Breast epithelium (tissue), 4 donors: ENCODE data around the gene RNF225. TPM values are rescaled to one million over a fixed set of nuclear protein-coding genes. Genes with fewer than 3 reads are reported as not detected.

ENCODE experiments used
- DNase-seq, 2 donors: peaks; one replicate each; pipeline ENCODE4 v3.0.0-alpha.2; 2019; ENCODE audit warnings: low spot score in 2 of 2
- H3K27ac ChIP-seq, 2 donors: fragments of 200-600 bp; sonication (generic) in 1 of 2; one replicate each; pipeline ENCODE4 v1.5.1; 2016 to 2019; ENCODE audit warnings: mild to moderate bottlenecking in 1 of 2
- H3K27me3 ChIP-seq, 2 donors: fragments of 200-600 bp; sonication (generic) in 1 of 2; one replicate each; pipeline versions ENCODE4 v1.5.1 to v1.6.0; 2017 to 2019; ENCODE audit warnings: control low read depth in 1 of 2, mild to moderate bottlenecking in 1 of 2
- H3K36me3 ChIP-seq: fragments of 200-600 bp; one replicate; pipeline ENCODE4 v1.5.1; 2019
- H3K4me1 ChIP-seq, 2 donors: fragments of 200-600 bp; sonication (generic); one replicate each; pipeline ENCODE4 v1.5.1; 2016 to 2019; ENCODE audit warnings: control low read depth in 1 of 2
- H3K4me3 ChIP-seq, 3 donors: fragments of 200-600 bp; sonication (generic); 1 replicate in 2 of 3; 2 replicates in 1 of 3; pipeline ENCODE4 v1.5.1; 2016 to 2019; ENCODE audit warnings: mild to moderate bottlenecking in 3 of 3, moderate library complexity in 2 of 3
- H3K9me3 ChIP-seq, 2 donors: fragments of 200-600 bp; sonication (generic) in 1 of 2; one replicate each; pipeline ENCODE4 v1.5.1; 2016 to 2019; ENCODE audit warnings: control low read depth in 1 of 2
- CTCF ChIP-seq, 3 donors: fragments of 450-650 bp; IDR thresholded peaks; one replicate each; pipeline ENCODE4 v1.5.1; 2016 to 2017; ENCODE audit warnings: antibody characterized with exemption in 3 of 3, mild to moderate bottlenecking in 3 of 3, moderate library complexity in 3 of 3
- POLR2A ChIP-seq: fragments of 450-650 bp; IDR thresholded peaks from one replicate; pipeline ENCODE4 v1.6.1; 2016; ENCODE audit warnings: antibody characterized with exemption, mild to moderate bottlenecking, moderate library complexity
- POLR2AphosphoS5 ChIP-seq, 3 donors: sonication (generic); formaldehyde crosslinking; IDR thresholded peaks; one replicate each; pipeline ENCODE4 v1.6.1; 2017; ENCODE audit warnings: antibody characterized with exemption in 3 of 3
- intact Hi-C: fragments of 100-400 bp; cut with DNase I; formaldehyde crosslinking; loops from one replicate; pipeline ENCODE4 v1.15.1; 2023; ENCODE audit warnings: low total_unique reads
- total RNA-seq, 3 donors: library from RNA; depleted of rRNA; stranded (reverse); fragments of >200 nt; gene quantifications; one replicate each; pipeline ENCODE4 v1.1.0, GENCODE V29; 2016

RNF225 gene
- total RNA-seq, 3 donors from 2014 or later = 2.9 TPM; not detected in 2

DNA sequence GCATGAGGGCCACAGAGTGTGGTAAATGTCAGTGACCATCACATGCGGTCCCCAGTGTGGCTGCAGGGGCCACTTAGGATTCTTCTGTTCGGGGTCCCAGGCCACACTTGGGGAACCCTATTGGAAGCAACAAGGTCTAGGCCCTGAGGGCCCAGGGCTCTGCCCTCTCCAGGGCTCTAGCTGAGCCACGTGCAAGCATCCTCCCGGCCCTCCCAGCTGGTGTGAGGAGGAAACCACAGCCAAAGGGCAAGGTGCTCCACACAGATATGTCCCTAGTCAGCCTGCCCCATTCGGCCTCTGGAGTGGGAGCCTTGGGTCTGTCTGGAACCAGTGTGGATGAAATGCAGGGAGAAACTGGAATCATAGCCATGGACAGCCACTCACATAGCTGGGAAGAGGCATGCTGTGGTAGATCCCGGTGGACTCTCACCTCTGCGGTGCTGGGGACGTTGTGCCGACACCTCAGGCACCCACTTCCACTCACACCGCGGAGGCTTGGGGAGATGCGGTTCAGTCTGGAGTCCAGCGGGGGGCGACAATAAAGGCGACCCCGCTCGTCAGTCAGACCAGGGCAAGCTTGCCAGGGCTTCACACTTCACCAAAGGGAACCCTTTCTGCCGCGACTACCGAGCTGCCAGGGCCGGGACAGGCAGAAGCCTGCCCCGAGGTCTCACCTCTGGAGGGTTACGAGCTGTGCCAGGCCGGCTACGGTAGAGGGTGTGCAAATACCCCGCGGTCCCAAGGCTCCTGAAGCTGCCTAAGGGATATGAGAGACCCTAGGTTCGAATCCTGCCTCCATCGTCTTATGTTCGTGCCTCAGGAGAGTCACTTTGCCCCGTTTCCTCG, 28.6 kb upstream of the RNF225 start:
- no peaks in the 10 kb centered on the region for H3K36me3 ChIP-seq
- no peak overlapping the region for H3K27ac ChIP-seq
- no peaks in the 10 kb centered on the region for H3K9me3 ChIP-seq
- no peaks in the 10 kb centered on the region for H3K4me1 ChIP-seq
- TF ChIP-seq POLR2AphosphoS5 (IDR thresholded peaks at IDR 0.05) (no peak), POLR2A (no peak), CTCF (IDR thresholded peaks at IDR 0.05) (no peak)
- intact Hi-C loops = no loop called here
- H3K4me3 ChIP-seq = no peak overlapping the region
- H3K27me3 ChIP-seq = no peaks in the 10 kb centered on the region
- no peak for DNase-seq

DNA sequence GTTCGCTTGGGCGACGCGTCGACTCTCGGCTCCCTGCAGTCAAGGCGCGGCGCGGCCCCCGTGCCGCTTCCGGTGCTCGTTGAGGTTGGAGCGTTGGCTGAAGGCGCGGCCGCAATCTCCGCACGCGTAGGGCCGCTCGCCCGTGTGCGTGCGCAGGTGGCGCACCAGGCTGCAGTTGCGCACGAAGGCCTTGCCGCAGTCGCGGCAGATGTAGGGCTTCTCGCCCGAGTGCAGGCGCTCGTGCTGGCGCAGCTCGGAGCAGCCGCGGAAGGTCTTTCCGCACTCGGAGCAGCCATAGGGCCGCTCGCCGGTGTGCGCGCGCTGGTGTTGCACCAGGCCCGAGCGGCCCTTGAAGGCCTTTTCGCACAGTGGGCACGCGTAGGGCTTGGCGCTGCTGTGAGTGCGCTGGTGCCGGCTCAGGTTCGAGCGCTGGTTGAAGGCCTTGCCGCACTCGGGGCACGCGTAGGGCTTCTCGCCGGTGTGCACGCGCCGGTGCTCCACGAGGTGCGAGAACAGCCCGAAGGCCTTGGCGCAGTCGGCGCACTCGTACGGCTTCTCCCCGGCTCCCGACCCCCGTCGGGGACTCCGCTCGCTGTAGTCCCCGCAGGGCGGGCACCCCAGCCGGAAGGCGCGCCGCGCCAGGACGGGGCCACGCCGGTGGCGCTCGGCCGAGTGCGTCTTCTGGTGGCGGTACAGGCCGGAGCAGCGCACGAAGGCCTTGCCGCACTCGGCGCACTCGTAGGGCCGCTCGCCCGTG, 27.6 kb upstream of the RNF225 start:
- H3K27ac ChIP-seq = no peak overlapping the region
- no peak for DNase-seq
- H3K4me1 ChIP-seq = peaks cover 0 to 3% of the 10 kb centered on the region in 2 donors
- H3K27me3 ChIP-seq = no peaks in the 10 kb centered on the region
- no peak overlapping the region for H3K4me3 ChIP-seq
- intact Hi-C loops = no loop called here
- no peaks in the 10 kb centered on the region for H3K36me3 ChIP-seq
- TF ChIP-seq POLR2AphosphoS5 (IDR thresholded peaks at IDR 0.05) = no peak
- no peak for TF ChIP-seq POLR2A
- TF ChIP-seq CTCF (IDR thresholded peaks at IDR 0.05) = no peak
- H3K9me3 ChIP-seq = no peaks in the 10 kb centered on the region

GRCh38 chr19:58368561-58369360, 26.7 kb upstream of the RNF225 start:
- TF ChIP-seq CTCF (IDR thresholded peaks at IDR 0.05) (no peak), POLR2AphosphoS5 (IDR thresholded peaks at IDR 0.05) (no peak), POLR2A (no peak)
- intact Hi-C loops = no loop called here
- H3K4me1 ChIP-seq = peaks cover 0 to 9% of the 10 kb centered on the region in 2 donors

GRCh38 chr19:58372311-58373133, 22.9 kb upstream of the RNF225 start:
- Histone ChIP-seq H3K4me3 (no peak overlapping the region), H3K4me1 (peaks cover 0 to 9% of the 10 kb centered on the region in 2 donors), H3K9me3 (no peaks in the 10 kb centered on the region), H3K27ac (peak overlapping the region; percentile 57 to 66), H3K36me3 (no peaks in the 10 kb centered on the region), H3K27me3 (no peaks in the 10 kb centered on the region)
- peak in 1 of 2 donors; percentile 60 for DNase-seq
- intact Hi-C loops = no loop called here
- TF ChIP-seq POLR2AphosphoS5 (IDR thresholded peaks at IDR 0.05) = no peak
- peak in 1 of 3 donors; percentile 23 for TF ChIP-seq CTCF (IDR thresholded peaks at IDR 0.05)
- TF ChIP-seq POLR2A = no peak

More at GRCh38 chr19:58368561-58369360, 26.7 kb upstream of the RNF225 start:
- Histone ChIP-seq H3K27me3 (no peaks in the 10 kb centered on the region), H3K9me3 (no peaks in the 10 kb centered on the region), H3K27ac (no peak overlapping the region), H3K4me3 (no peak overlapping the region), H3K36me3 (no peaks in the 10 kb centered on the region)
- no peak for DNase-seq
